ENCODE data around the gene TNNC1.

DNA sequence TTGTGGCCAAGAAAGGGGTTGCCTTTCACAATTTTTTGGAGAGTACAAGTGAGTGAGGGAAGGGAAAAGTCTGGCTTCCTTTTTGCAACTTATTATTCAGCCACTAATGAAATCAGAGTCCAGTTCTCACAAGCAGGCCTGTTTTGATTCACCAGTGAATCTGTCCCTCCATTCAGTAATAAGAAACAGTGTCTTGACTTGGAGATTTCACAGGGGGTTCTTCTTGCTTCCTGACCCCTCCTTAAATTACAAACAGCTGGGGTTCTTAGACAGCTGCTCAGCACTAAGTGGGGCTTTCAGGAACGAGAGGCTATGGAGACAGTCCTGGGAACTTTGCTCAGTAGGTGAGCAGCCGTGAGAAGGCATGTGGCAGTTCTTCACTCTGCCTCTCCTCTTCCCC, 33.5 kb downstream of the TNNC1 start:
- TF ChIP-seq, protein P1, sequence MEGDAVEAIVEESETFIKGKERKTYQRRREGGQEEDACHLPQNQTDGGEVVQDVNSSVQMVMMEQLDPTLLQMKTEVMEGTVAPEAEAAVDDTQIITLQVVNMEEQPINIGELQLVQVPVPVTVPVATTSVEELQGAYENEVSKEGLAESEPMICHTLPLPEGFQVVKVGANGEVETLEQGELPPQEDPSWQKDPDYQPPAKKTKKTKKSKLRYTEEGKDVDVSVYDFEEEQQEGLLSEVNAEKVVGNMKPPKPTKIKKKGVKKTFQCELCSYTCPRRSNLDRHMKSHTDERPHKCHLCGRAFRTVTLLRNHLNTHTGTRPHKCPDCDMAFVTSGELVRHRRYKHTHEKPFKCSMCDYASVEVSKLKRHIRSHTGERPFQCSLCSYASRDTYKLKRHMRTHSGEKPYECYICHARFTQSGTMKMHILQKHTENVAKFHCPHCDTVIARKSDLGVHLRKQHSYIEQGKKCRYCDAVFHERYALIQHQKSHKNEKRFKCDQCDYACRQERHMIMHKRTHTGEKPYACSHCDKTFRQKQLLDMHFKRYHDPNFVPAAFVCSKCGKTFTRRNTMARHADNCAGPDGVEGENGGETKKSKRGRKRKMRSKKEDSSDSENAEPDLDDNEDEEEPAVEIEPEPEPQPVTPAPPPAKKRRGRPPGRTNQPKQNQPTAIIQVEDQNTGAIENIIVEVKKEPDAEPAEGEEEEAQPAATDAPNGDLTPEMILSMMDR (conservative IDR thresholded peaks at IDR 0.05; ENCODE audit: low read depth, low read length), result no peak
- TF ChIP-seq EZH2 (IDR thresholded peaks at IDR 0.05; ENCODE audit: borderline replicate concordance, low read depth, low read length, poor library complexity, severe bottlenecking), result no peak

Measured in A673 (cell line).